H4 (cell line): ENCODE measurements around the gene ACTL6A. TPM values are rescaled to one million over a fixed set of nuclear protein-coding genes. Genes with fewer than 3 reads are reported as not detected.
A peak's percentile ranks its signal among the peaks of the same experiment; 100 is the strongest.

Source experiments
- DNase-seq: peaks from one replicate; pipeline ENCODE4 v3.0.0-alpha.2; 2015; ENCODE audit warnings: low spot score
- total RNA-seq: library from RNA; depleted of rRNA; stranded (reverse); fragments of >200 nt; shearing (Covaris generic); gene quantifications from 2 replicates; pipeline ENCODE4 v1.2.3, GENCODE V29; 2014; rRNA removed

The ACTL6A gene
- total RNA-seq, 1 experiment from 2014 or later: 235 TPM

- DNase-seq: no peak
Observed at GRCh38 chr3:179590669-179591068, 27.9 kb downstream of the ACTL6A start.

- no peak for DNase-seq
Observed at GRCh38 chr3:179591313-179591712, 28.6 kb downstream of the ACTL6A start.

DNA sequence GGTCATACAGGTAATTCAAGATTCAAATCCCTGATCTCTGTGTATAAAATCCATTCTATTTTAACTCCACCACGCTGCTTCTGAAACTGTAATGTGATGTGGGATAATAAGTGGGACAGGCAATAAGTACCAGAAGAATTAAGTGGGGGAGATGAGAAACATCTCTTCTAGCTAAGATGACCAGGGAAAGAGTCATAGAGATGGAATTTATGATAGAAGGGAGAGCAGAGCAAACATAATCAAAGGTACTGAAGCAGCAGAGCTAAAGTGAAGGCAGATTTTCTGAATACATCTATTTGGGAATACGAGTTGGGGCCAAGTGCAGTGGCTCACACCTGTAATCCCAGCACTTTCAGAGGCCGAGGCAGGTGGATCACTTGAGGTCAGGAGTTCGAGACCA is 36.8 kb downstream of the ACTL6A start:
- no peak for DNase-seq

- DNase-seq: no peak
Observed at GRCh38 chr3:179603321-179603720, 40.6 kb downstream of the ACTL6A start.

GRCh38 chr3:179603831-179604230 is 41.1 kb downstream of the ACTL6A start:
- no peak for DNase-seq

DNA sequence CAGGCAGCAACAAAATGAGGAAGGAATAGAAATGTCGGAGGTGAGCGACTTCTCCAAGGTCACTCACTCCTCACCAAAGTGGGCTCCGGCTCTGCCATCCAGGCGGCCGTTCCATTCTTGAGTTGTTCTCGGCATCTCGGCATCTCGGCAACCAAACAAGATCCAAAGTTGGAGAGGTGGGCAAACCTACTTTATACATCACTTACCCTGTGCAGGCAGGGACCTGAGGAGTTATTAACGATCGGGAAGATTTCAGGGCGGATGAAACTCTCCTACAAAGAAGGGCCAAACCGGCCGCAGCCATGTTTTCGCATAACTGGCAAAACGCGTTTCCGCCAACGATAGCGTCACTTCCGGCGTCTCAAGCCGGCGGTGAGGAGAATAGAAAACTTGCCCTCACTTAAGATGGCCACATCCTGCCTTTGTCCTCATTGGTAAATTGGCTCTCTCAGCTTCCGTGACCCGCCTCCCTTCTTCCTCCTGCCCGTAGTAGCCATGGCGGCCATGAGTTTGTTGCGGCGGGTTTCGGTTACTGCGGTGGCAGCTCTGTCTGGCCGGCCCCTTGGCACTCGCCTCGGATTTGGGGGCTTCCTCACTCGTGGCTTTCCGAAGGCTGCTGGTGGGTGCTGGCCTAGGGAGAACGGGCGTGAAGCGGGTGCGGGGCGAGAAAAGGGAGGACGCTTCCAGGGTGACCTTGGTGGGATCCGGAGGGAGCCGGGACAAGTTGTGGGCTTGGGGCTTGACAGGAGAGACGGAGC is 41.8 kb downstream of the ACTL6A start, which contains the start of the genes MRPL47 and NDUFB5:
MRPL47 (minus strand) TSS at position 318 of the 758 bp plus-strand sequence; CDS start at position 304, 14 bp downstream.
NDUFB5 (plus strand) TSS at position 474 of the 758 bp plus-strand sequence; CDS start at position 496, 22 bp downstream.
- DNase-seq: peak; percentile 99

- no peak for DNase-seq
Observed at GRCh38 chr3:179606534-179607085, 43.9 kb downstream of the ACTL6A start.

DNA sequence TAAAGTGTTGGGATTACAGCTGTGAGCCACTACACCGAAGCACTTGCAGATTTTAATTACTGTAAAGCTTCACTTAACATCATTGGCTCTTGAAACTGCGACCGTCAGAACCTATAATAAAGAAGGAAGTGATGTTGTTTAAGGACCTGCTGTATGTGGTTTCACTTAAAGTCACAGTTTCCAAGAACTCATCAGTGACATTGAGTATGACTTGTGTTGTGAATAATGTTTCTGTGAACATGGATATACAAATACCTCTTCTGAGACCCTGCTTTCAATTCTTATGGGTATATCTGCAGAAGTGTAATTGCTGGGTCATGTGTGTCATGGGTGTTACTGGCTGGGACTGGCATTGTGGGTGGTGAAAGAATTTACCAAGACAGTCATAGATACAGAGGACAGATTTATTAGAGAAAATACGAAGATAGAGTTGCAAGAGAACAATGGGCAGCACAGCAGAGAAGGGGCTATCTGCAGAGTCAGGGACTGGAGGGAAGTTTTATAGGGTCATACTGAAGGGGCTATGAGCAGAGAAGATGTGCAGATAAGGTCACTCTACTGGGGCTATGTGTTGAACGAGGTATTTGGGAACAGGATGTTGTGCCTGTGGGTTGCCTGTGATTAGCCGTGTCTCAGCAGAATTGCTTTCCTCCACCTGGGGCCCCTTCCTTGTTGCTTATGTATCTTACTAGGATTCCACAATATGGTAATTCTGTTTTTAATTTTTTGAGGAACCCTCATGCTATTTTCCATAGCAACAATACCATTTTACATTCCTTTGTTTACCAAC is 46.4 kb downstream of the ACTL6A start:
- no peak for DNase-seq

DNA sequence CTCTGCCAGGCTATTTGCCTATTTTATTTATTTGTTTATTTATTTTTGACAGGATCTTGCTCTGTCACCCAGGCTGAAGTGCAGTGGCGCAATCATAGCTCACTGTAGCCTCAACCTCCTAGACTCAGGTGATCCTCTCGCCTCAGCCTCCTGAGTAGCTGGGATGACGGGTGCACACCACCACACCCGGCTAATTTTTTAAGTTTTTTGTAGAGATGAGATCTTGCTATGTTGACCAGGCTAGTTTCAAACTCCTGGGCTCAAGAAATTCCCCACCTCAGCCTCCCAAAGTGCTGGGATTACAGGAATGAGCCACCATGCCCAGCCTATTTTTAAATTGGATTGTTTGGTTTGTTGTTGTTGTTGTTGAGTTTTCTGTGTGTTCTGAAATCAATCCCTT is 47.3 kb downstream of the ACTL6A start:
- no peak for DNase-seq

DNA sequence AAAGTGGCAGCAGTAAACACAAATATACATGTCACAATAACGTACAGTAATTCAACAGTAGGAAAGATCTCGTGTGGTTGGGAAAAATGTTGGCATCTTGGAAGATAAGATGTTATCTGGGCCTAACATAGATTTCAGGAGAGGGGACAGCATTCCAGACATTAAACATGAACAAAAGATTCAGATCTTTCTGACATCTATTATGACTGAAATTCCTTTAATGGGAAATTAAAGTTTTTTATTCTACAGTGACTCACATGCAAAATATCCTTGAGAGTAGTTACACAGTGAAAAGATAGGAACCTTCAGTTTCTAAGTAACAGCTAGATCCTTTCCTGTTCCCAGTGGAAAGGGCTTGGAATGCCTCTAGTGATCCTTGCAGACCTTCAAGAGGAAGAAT is 51.1 kb downstream of the ACTL6A start:
- no peak for DNase-seq

GRCh38 chr3:179615458-179616173 is 52.9 kb downstream of the ACTL6A start:
- no peak for DNase-seq

GRCh38 chr3:179622023-179622422 is 59.3 kb downstream of the ACTL6A start:
- DNase-seq: no peak

DNA sequence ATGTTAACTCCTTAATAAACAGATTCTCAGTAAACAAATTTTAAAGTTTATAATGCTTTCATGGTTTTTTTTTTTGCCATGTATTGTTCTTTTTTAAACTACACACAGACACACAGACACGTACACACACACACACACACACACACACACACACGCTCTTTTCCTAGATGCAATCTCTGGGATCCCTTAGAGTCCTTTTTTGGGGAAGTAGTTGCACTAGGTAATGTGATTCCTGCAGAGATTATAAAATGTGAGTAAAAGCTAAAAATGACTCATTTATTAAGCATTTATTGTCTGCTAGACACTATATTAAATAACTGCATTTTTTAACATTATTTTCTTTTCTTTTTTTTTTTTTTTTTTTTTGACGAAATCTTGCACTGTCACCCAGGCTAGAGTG is 61.7 kb downstream of the ACTL6A start:
- no peak for DNase-seq

- DNase-seq: no peak
Observed at GRCh38 chr3:179630753-179631451, 68.2 kb downstream of the ACTL6A start.

Other genes with a start within 250 kb of the ACTL6A start
- gene ZNF639, start 239.9 kb upstream of the ACTL6A start, total RNA-seq: 71.2 and 76.8 TPM in 2 replicates
- gene MFN1, start 215.2 kb upstream of the ACTL6A start, total RNA-seq: 24.1 and 42.5 TPM in 2 replicates
- 31.7 and 33.8 TPM in 2 replicates for gene GNB4, start 111.5 kb upstream of the ACTL6A start, total RNA-seq
- gene MRPL47, start 41.7 kb downstream of the ACTL6A start, total RNA-seq: 69.4 and 96.8 TPM in 2 replicates
- gene NDUFB5, start 41.9 kb downstream of the ACTL6A start, total RNA-seq: 222 and 281 TPM in 2 replicates
- gene USP13, start 90.1 kb downstream of the ACTL6A start, total RNA-seq: 5.3 and 10.3 TPM in 2 replicates